Karpas-422 (cell line): ENCODE data around the gene RNPEP. TPM values are rescaled to one million over a fixed set of nuclear protein-coding genes. Genes with fewer than 3 reads are reported as not detected.

Source experiments
- DNase-seq: peaks from one replicate; pipeline ENCODE4 v3.0.0-alpha.2; 2015
- H2AFZ ChIP-seq: fragments of 200-600 bp; sonication (generic); 2 replicates; pipeline ENCODE4 v1.6.1; 2014; ENCODE audit warnings: antibody characterized with exemption, low read length, mixed read lengths
- H3K27ac ChIP-seq: fragments of 200-600 bp; sonication (generic); 2 replicates; pipeline ENCODE4 v1.5.1; 2014; ENCODE audit warnings: mild to moderate bottlenecking, low read length, moderate library complexity
- H3K27me3 ChIP-seq: fragments of 200-600 bp; sonication (generic); 2 replicates; pipeline ENCODE4 v1.6.1; 2014; ENCODE audit warnings: low read length, mixed read lengths
- H3K36me3 ChIP-seq: fragments of 200-600 bp; sonication (generic); 2 replicates; pipeline ENCODE4 v1.6.1; 2014; ENCODE audit warnings: low read length, mixed read lengths; ENCODE audit not compliant: insufficient read depth
- H3K4me1 ChIP-seq: fragments of 200-600 bp; sonication (generic); 2 replicates; pipeline ENCODE4 v1.6.1; 2014; ENCODE audit warnings: mild to moderate bottlenecking, low read length, mixed read lengths
- H3K4me2 ChIP-seq: fragments of 200-600 bp; sonication (generic); 2 replicates; pipeline ENCODE4 v1.6.1; 2014; ENCODE audit warnings: low read length, low read depth, mild to moderate bottlenecking; ENCODE audit not compliant: poor library complexity, severe bottlenecking
- H3K4me3 ChIP-seq: fragments of 200-600 bp; sonication (generic); 2 replicates; pipeline ENCODE4 v1.5.1; 2014; ENCODE audit warnings: mild to moderate bottlenecking, antibody characterized with exemption, low read length, mixed read lengths
- H3K79me2 ChIP-seq: fragments of 200-600 bp; sonication (generic); 2 replicates; pipeline ENCODE4 v1.6.1; 2014; ENCODE audit warnings: mild to moderate bottlenecking, low read length, mixed read lengths
- H3K9ac ChIP-seq: fragments of 200-600 bp; sonication (generic); 2 replicates; pipeline ENCODE4 v1.6.0; 2014; ENCODE audit warnings: low read length
- H3K9me2 ChIP-seq: fragments of 200-600 bp; sonication (generic), shearing (Covaris generic); replicated peaks from 2 replicates; pipeline ENCODE4 v1.6.0; 2014; ENCODE audit warnings: mild to moderate bottlenecking, low read length, moderate library complexity; ENCODE audit not compliant: insufficient read depth
- H3K9me3 ChIP-seq: fragments of 300-700, 200-600 bp; sonication (generic); 2 replicates; pipeline ENCODE4 v1.6.1; 2014; ENCODE audit warnings: low read length, mixed read lengths
- H4K20me1 ChIP-seq: fragments of 200-600 bp; sonication (generic); 2 replicates; pipeline ENCODE4 v1.6.1; 2014; ENCODE audit warnings: mild to moderate bottlenecking, antibody characterized with exemption, low read length, low read depth; ENCODE audit not compliant: insufficient read depth
- total RNA-seq: library from RNA; depleted of rRNA; stranded (reverse); fragments of >200 nt; shearing (Covaris generic); gene quantifications from 2 replicates; pipeline ENCODE4 v1.2.3, GENCODE V29; 2014; ENCODE audit warnings: low replicate concordance

The RNPEP gene
- total RNA-seq, 1 experiment from 2014 or later: 49.2 TPM

DNA sequence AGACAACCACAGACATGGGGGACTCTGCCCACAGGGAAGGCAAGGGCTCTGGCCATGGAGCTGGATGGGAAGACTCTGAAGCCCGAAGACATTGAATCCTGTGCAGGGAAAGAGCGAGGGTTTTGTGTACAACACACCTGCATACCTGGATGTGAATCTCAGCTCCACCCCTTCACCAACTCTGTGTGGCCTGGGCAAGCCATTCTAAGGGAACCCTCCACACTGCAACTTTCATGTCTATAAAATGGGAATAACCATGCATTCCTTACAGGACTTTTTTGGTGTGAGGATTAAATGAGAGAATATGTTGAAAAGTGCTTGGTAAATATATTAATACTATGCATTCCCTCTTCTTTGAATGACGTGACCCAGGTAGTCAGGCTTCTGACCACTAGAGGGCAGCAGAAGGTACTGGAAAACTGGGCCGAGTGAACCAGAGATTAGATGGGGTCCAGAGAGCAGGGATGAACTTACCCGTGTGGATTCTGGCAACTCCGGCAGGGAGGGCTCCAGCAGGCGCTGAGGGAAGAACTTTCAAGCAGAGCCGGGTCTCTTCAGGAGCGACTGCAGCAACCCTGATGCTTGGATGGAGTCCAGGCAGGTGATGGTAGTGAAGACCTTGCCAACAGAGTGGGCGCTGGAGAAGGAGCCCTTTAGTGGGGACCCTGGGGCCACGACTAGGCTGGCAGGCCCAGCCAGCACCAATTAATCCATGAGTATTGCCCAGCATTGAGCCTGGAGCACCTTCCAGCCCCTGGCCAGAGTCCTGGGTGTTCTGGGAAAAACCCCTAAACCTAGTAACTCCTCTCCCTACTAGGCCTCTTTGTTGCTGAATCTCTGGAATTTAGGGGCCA is 27.1 kb downstream of the RNPEP start:
- Histone ChIP-seq H3K27me3 (no peaks in the 10 kb centered on the region), H3K27ac (no peak overlapping the region), H3K4me1 (peaks cover 12% of the 10 kb centered on the region), H3K36me3 (no peaks in the 10 kb centered on the region; the same call in 1 of the 2 replicates), H3K4me3 (no peak overlapping the region), H4K20me1 (no peaks in the 10 kb centered on the region; the same call in 1 of the 2 replicates), H3K79me2 (no peaks in the 10 kb centered on the region), H3K9me2 (no peaks in the 10 kb centered on the region), H3K9ac (no peak overlapping the region; the same call in 1 of the 2 replicates), H3K4me2 (peak overlapping the region; percentile 27), H3K9me3 (no peaks in the 10 kb centered on the region), H2AFZ (no peak overlapping the region)
- DNase-seq: peak; percentile 83

GRCh38 chr1:202010180-202011015 is 27.9 kb downstream of the RNPEP start, which contains the start of gene ELF3:
ELF3 (plus strand) TSS chr1:202010587; CDS start chr1:202011137, 550 bp downstream.
- no peaks in the 10 kb centered on the region for H3K9me3 ChIP-seq
- no peaks in the 10 kb centered on the region; the same call in 1 of the 2 replicates for H3K36me3 ChIP-seq
- H4K20me1 ChIP-seq: no peaks in the 10 kb centered on the region; the same call in 1 of the 2 replicates
- no peaks in the 10 kb centered on the region for H3K79me2 ChIP-seq
- no peaks in the 10 kb centered on the region for H3K27me3 ChIP-seq
- no peak within 1 kb of the TSS for H3K27ac ChIP-seq
- H3K9me2 ChIP-seq: no peaks in the 10 kb centered on the region
- peak; percentile 75 for DNase-seq
- H3K9ac ChIP-seq: no peak within 1 kb of the TSS; the same call in 1 of the 2 replicates
- peaks cover 12% of the 10 kb centered on the region for H3K4me1 ChIP-seq
- no peak within 1 kb of the TSS for H3K4me3 ChIP-seq
- no peak within 1 kb of the TSS for H2AFZ ChIP-seq
- peak within 1 kb of the TSS; percentile 27 for H3K4me2 ChIP-seq

DNA sequence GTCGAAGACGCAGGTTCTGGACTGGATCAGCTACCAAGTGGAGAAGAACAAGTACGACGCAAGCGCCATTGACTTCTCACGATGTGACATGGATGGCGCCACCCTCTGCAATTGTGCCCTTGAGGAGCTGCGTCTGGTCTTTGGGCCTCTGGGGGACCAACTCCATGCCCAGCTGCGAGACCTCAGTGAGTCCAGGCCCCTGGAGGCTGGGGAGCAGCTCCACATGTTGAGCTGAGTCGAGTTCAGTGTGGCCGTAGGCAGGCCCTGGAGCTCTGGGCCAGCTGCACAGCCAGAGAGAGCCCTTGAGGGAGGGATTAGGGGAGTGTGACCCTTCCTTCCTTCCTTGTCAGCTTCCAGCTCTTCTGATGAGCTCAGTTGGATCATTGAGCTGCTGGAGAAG is 29.5 kb downstream of the RNPEP start:
- H4K20me1 ChIP-seq: no peaks in the 10 kb centered on the region; the same call in 1 of the 2 replicates
- no peak overlapping the region for H3K4me2 ChIP-seq
- no peak overlapping the region for H3K4me3 ChIP-seq
- H3K4me1 ChIP-seq: peaks cover 12% of the 10 kb centered on the region
- H3K9me2 ChIP-seq: no peaks in the 10 kb centered on the region
- H3K9me3 ChIP-seq: no peaks in the 10 kb centered on the region
- DNase-seq: no peak
- H2AFZ ChIP-seq: no peak overlapping the region
- H3K79me2 ChIP-seq: no peaks in the 10 kb centered on the region
- H3K27me3 ChIP-seq: no peaks in the 10 kb centered on the region
- H3K9ac ChIP-seq: no peak overlapping the region
- no peaks in the 10 kb centered on the region for H3K36me3 ChIP-seq
- no peak overlapping the region for H3K27ac ChIP-seq

GRCh38 chr1:202012544-202013478 is 30.4 kb downstream of the RNPEP start:
- peaks cover 12% of the 10 kb centered on the region for H3K4me1 ChIP-seq
- H4K20me1 ChIP-seq: no peaks in the 10 kb centered on the region; the same call in 1 of the 2 replicates
- no peaks in the 10 kb centered on the region for H3K27me3 ChIP-seq
- DNase-seq: no peak
- H3K79me2 ChIP-seq: no peaks in the 10 kb centered on the region
- no peaks in the 10 kb centered on the region for H3K9me2 ChIP-seq
- no peak overlapping the region for H3K4me3 ChIP-seq
- H3K9me3 ChIP-seq: no peaks in the 10 kb centered on the region
- H3K27ac ChIP-seq: no peak overlapping the region
- no peak overlapping the region for H2AFZ ChIP-seq
- no peak overlapping the region for H3K4me2 ChIP-seq
- no peaks in the 10 kb centered on the region for H3K36me3 ChIP-seq
- H3K9ac ChIP-seq: no peak overlapping the region

DNA sequence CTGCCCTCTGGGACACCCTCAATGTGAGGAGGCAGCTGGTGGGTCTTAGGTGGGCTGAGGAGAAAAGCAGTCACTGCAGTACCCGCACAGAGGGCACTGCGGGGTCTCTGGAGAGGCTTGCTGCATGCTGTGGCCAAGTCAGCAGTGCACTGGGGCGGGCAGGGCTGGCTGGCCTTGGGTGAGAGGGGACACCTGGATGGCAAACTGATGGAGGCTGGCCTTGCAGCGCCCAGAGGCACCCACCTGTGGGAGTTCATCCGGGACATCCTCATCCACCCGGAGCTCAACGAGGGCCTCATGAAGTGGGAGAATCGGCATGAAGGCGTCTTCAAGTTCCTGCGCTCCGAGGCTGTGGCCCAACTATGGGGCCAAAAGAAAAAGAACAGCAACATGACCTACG is 31.2 kb downstream of the RNPEP start:
- Histone ChIP-seq H3K79me2 (no peaks in the 10 kb centered on the region), H3K36me3 (no peaks in the 10 kb centered on the region), H3K27ac (no peak overlapping the region), H3K27me3 (no peaks in the 10 kb centered on the region), H3K4me1 (peaks cover 12% of the 10 kb centered on the region), H3K4me2 (no peak overlapping the region), H3K9ac (no peak overlapping the region), H3K9me2 (no peaks in the 10 kb centered on the region), H3K4me3 (no peak overlapping the region), H2AFZ (no peak overlapping the region), H4K20me1 (no peaks in the 10 kb centered on the region; the same call in 1 of the 2 replicates), H3K9me3 (no peaks in the 10 kb centered on the region)
- no peak for DNase-seq

DNA sequence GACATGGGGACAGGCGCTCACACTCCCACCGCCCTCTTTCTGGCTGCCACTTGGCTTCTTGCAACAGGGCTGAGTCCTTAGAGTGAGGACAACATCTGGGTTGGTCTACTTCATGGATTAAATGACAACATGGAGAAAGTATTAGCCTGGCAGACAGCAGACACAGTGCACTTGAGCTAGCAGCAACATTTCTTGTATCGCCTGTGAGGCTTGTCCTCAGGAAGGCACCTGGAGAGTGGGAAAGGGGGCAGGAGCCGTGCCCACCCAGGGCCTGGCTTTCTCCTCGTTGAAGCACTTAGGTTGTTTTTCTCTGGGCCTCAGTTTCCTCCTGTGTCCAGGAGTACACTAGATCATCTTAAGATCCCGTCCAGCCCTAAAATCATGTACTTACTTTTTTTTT is 31.6 kb downstream of the RNPEP start:
- no peaks in the 10 kb centered on the region for H3K79me2 ChIP-seq
- H3K4me2 ChIP-seq: no peak overlapping the region
- no peak overlapping the region for H3K27ac ChIP-seq
- no peak overlapping the region for H3K9ac ChIP-seq
- H3K9me3 ChIP-seq: no peaks in the 10 kb centered on the region
- H2AFZ ChIP-seq: no peak overlapping the region
- H3K36me3 ChIP-seq: no peaks in the 10 kb centered on the region
- H3K4me1 ChIP-seq: peaks cover 12% of the 10 kb centered on the region
- DNase-seq: no peak
- no peaks in the 10 kb centered on the region; the same call in 1 of the 2 replicates for H4K20me1 ChIP-seq
- H3K27me3 ChIP-seq: no peaks in the 10 kb centered on the region
- H3K4me3 ChIP-seq: no peak overlapping the region
- H3K9me2 ChIP-seq: no peaks in the 10 kb centered on the region

DNA sequence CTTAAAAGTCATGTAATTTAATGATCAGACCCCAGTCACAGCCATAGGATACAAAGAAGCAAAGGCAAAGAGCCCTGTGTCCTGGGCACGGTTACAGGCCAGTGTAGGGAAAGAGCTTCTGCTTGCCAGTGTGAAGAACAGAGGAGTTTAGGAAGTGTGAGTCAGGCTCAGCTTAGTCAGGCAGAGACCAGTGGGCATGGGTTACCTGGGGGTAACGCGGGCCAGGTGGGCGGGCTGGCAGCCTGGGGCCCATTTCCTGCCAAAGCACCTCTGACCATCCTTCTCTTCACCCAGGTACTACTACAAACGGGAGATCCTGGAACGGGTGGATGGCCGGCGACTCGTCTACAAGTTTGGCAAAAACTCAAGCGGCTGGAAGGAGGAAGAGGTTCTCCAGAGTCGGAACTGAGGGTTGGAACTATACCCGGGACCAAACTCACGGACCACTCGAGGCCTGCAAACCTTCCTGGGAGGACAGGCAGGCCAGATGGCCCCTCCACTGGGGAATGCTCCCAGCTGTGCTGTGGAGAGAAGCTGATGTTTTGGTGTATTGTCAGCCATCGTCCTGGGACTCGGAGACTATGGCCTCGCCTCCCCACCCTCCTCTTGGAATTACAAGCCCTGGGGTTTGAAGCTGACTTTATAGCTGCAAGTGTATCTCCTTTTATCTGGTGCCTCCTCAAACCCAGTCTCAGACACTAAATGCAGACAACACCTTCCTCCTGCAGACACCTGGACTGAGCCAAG is 32.6 kb downstream of the RNPEP start:
- Histone ChIP-seq H3K36me3 (no peaks in the 10 kb centered on the region), H3K4me1 (peaks cover 7% of the 10 kb centered on the region), H3K9ac (no peak overlapping the region), H3K27me3 (no peaks in the 10 kb centered on the region), H3K27ac (no peak overlapping the region), H4K20me1 (no peaks in the 10 kb centered on the region), H2AFZ (no peak overlapping the region), H3K4me2 (no peak overlapping the region), H3K9me3 (no peaks in the 10 kb centered on the region), H3K79me2 (no peaks in the 10 kb centered on the region), H3K9me2 (no peaks in the 10 kb centered on the region), H3K4me3 (no peak overlapping the region)
- no peak for DNase-seq
